Panc1 (cell line): ENCODE results near the gene CCDC12. TPM values are rescaled to one million over a fixed set of nuclear protein-coding genes. Genes with fewer than 3 reads are reported as not detected.

Source experiments
- ATAC-seq: fragments of 200-7000 bp; cut with Tn5 transposase; 2 replicates; pipeline ENCODE4 v1.9.1; 2020; ENCODE audit warnings: mild to moderate bottlenecking, moderate library complexity
- BruUV-seq: library from RNA; stranded (reverse); fragments of 400-500 nt; replicated peaks from 2 replicates; lab custom pipeline; 2021; lab: Mats Ljungman, UMichigan
- CTCF ChIA-PET: fragments of 300-600 bp; sonication (Branson Sonifier 250); formaldehyde crosslinking; loops from one replicate; lab custom pipeline; 2022; ENCODE audit warnings: antibody characterized with exemption; lab: Charles Lee
- POLR2A ChIA-PET: fragments of 300-600 bp; sonication (Branson Sonifier 250); formaldehyde crosslinking; loops from one replicate; lab custom pipeline; 2022; ENCODE audit warnings: antibody characterized with exemption; lab: Charles Lee
- DNase-seq: peaks from one replicate; pipeline ENCODE4 v3.0.0-alpha.2; 2010; ENCODE audit warnings: low read depth, low spot score
- H3K27ac ChIP-seq: 2 replicates; pipeline ENCODE4 v1.5.1; 2011; ENCODE audit warnings: mild to moderate bottlenecking, low read length, inconsistent platforms
- H3K27me3 ChIP-seq: fragments of 200-500 bp; sonication (Bioruptor generic); 2 replicates; pipeline ENCODE4 v1.6.0; 2014; ENCODE audit warnings: low read length, inconsistent platforms; ENCODE audit not compliant: control insufficient read depth, insufficient read depth
- H3K36me3 ChIP-seq: fragments of 200-500 bp; sonication (Bioruptor generic); 2 replicates; pipeline ENCODE4 v1.5.1; 2014; ENCODE audit warnings: inconsistent platforms, mild to moderate bottlenecking, low read length, moderate library complexity; ENCODE audit not compliant: control insufficient read depth, insufficient read depth
- H3K4me1 ChIP-seq: 2 replicates; pipeline ENCODE4 v1.5.1; 2011; ENCODE audit warnings: inconsistent platforms, mild to moderate bottlenecking, low read length, moderate library complexity; ENCODE audit not compliant: control insufficient read depth, insufficient read depth
- H3K4me3 ChIP-seq, 2 experiments: 2 replicates each; pipeline ENCODE4 v1.5.1; 2011 to 2012; ENCODE audit warnings: low read depth in 2 of 2, low read length in 2 of 2, mild to moderate bottlenecking in 2 of 2, inconsistent platforms in 1 of 2, moderate library complexity in 1 of 2
- H3K9me3 ChIP-seq: fragments of 200-500 bp; sonication (Bioruptor generic); 2 replicates; pipeline ENCODE4 v1.5.1; 2014; ENCODE audit warnings: low read depth, mild to moderate bottlenecking, inconsistent platforms, low read length, moderate library complexity; ENCODE audit not compliant: control insufficient read depth, insufficient read depth
- POLR2AphosphoS5 ChIP-seq: IDR thresholded peaks from 2 replicates; pipeline ENCODE4 v1.6.1; 2012; ENCODE audit warnings: mild to moderate bottlenecking, low read depth, low read length, moderate library complexity
- REST ChIP-seq, 2 experiments: IDR thresholded peaks; 2 replicates each; pipeline ENCODE4 v1.6.1; 2011 to 2012; ENCODE audit warnings: low read depth in 2 of 2, control low read depth in 1 of 2, low read length in 1 of 2, mild to moderate bottlenecking in 1 of 2, moderate library complexity in 1 of 2; ENCODE audit not compliant: insufficient read depth in 1 of 2
- SIN3A ChIP-seq: IDR thresholded peaks from 2 replicates; pipeline ENCODE4 v1.6.1; 2012; ENCODE audit warnings: low read depth, mild to moderate bottlenecking, low read length, moderate library complexity, borderline replicate concordance; ENCODE audit not compliant: insufficient read depth
- TCF7L2 ChIP-seq: IDR thresholded peaks from 2 replicates; pipeline ENCODE4 v1.6.1; 2011; ENCODE audit warnings: mild to moderate bottlenecking, low read depth, low read length, inconsistent platforms
- in situ Hi-C: cut with HindIII; loops from 2 replicates; pipeline ENCODE4 v1.10.0; 2016; ENCODE audit warnings: low sequenced_read_pairs, low pct_unique_long_range_greater_than_20kb
- intact Hi-C: fragments of 100-400 bp; cut with micrococcal nuclease; formaldehyde crosslinking; loops from one replicate; pipeline ENCODE4 v1.10.0; 2022; ENCODE audit not compliant: unreplicated experiment
- total RNA-seq: library from RNA; stranded (reverse); gene quantifications from one replicate; pipeline ENCODE4 v1.2.1, GENCODE V29; 2021; ENCODE audit not compliant: unreplicated experiment
- TF ChIP-seq, protein P1 (sequence below): fragments of 450-650 bp; IDR thresholded peaks from 2 replicates; pipeline ENCODE4 v1.5.1; 2017; ENCODE audit warnings: mild to moderate bottlenecking

CCDC12 gene
- total RNA-seq, 1 experiment from 2014 or later: 35.5 TPM

GRCh38 chr3:46884929-46885328 is 91.6 kb downstream of the CCDC12 start:
- intact Hi-C loops: no loop called here
- no TSS peak for BruUV-seq
- in situ Hi-C loops: no loop called here
- ChIA-PET CTCF (no interaction called here), POLR2A (no interaction called here)
- Histone ChIP-seq H3K27ac (no peak overlapping the region), H3K36me3 (no peaks in the 10 kb centered on the region), H3K27me3 (no peaks in the 10 kb centered on the region), H3K4me3 (no peak overlapping the region), H3K4me1 (no peaks in the 10 kb centered on the region), H3K9me3 (no peaks in the 10 kb centered on the region)
- ATAC-seq (no peak), DNase-seq (no peak)
- TF ChIP-seq SIN3A: no peak
- TF ChIP-seq REST (IDR thresholded peaks at IDR 0.05; ENCODE audit: insufficient read depth in 1 of 2, low read depth in 2 of 2, low read length in 1 of 2): no peak
- no peak for TF ChIP-seq TCF7L2
- TF ChIP-seq, protein P1, sequence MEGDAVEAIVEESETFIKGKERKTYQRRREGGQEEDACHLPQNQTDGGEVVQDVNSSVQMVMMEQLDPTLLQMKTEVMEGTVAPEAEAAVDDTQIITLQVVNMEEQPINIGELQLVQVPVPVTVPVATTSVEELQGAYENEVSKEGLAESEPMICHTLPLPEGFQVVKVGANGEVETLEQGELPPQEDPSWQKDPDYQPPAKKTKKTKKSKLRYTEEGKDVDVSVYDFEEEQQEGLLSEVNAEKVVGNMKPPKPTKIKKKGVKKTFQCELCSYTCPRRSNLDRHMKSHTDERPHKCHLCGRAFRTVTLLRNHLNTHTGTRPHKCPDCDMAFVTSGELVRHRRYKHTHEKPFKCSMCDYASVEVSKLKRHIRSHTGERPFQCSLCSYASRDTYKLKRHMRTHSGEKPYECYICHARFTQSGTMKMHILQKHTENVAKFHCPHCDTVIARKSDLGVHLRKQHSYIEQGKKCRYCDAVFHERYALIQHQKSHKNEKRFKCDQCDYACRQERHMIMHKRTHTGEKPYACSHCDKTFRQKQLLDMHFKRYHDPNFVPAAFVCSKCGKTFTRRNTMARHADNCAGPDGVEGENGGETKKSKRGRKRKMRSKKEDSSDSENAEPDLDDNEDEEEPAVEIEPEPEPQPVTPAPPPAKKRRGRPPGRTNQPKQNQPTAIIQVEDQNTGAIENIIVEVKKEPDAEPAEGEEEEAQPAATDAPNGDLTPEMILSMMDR: no peak
- no peak for TF ChIP-seq POLR2AphosphoS5

GRCh38 chr3:46884427-46884826 is 92.1 kb downstream of the CCDC12 start:
- ATAC-seq: no peak
- in situ Hi-C loops: no loop called here
- Histone ChIP-seq H3K27me3 (no peaks in the 10 kb centered on the region), H3K4me1 (no peaks in the 10 kb centered on the region), H3K4me3 (no peak overlapping the region), H3K36me3 (no peaks in the 10 kb centered on the region), H3K27ac (no peak overlapping the region), H3K9me3 (no peaks in the 10 kb centered on the region)
- POLR2A ChIA-PET: no interaction called here
- TF ChIP-seq, protein P1: no peak
- TF ChIP-seq POLR2AphosphoS5 (no peak), SIN3A (no peak), TCF7L2 (no peak), REST (IDR thresholded peaks at IDR 0.05; ENCODE audit: insufficient read depth in 1 of 2, low read depth in 2 of 2, low read length in 1 of 2) (no peak)
- no TSS peak for BruUV-seq
- CTCF ChIA-PET: no interaction called here
- no peak for DNase-seq
- intact Hi-C loops: no loop called here
